Endothelial cell of hepatic sinusoid (primary cell): ENCODE results near the gene COL26A1.
"Not testable (repeated sequence)": the region's sequence is repeated elsewhere in the genome, so short reads cannot be mapped to it uniquely, and the experiment has no call there.

Source experiments
- in situ Hi-C: cut with HindIII; loops from 2 replicates; pipeline ENCODE4 v1.10.0; 2017; ENCODE audit warnings: low sequenced_read_pairs

Gene COL26A1

GRCh38 chr7:101589976-101590662 lies 227.4 kb downstream of the COL26A1 start:
- in situ Hi-C loops: no loop called here

- in situ Hi-C loops: no loop called here
Measured at GRCh38 chr7:101590663-101591435, 228.2 kb downstream of the COL26A1 start.

GRCh38 chr7:101591504-101591903 lies 228.8 kb downstream of the COL26A1 start:
- in situ Hi-C loops: no loop called here

GRCh38 chr7:101593556-101593955 lies 230.9 kb downstream of the COL26A1 start:
- in situ Hi-C loops: no loop called here

DNA sequence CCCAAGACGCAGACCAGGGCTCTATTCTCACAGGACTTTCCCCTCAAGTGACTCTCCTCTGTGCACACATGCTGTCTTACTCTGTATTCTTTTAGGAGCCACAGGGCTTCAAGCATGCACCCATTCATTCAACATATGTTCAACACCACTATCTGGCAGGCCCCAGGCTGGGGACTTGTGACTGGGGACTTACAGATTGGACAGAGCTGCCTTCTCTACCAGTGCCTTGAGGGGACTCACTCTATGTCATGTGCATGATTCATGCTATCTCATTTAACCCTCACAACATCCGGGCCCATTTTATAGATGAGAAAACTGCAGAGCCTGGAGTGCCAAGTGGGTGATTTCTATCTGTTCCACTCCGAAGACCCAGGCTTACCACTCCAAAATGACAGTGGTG lies 232.1 kb downstream of the COL26A1 start:
- in situ Hi-C loops: loop anchor here (5.0 kb wide), 1 partner anchor 37 kb away; no protein-coding TSS in a partner anchor

DNA sequence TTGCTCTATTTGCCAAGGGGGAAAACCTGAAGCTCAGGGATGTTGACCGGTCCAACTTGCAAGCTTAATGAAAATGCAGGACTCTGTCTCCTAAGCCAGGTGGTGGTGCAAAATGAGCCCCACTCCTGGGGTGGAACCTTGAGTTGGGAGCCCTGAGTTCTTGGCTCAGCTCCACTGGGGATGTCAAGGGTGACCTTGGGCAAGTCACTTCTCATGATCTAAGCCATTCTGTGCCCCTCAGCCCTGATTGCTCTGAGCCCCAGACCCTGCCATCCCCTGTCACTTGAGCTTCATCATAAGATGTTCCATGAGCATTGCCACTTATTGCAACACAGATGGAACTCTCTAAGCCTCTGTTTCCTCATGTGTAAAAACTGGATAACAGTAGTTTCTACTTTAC lies 232.6 kb downstream of the COL26A1 start:
- in situ Hi-C loops: loop anchor here (5.0 kb wide), 1 partner anchor 38 kb away; no protein-coding TSS in a partner anchor

- in situ Hi-C loops: loop anchor here (5.0 kb wide), 1 partner anchor 39 kb away; no protein-coding TSS in a partner anchor
Measured at GRCh38 chr7:101595766-101596537, 233.3 kb downstream of the COL26A1 start.

DNA sequence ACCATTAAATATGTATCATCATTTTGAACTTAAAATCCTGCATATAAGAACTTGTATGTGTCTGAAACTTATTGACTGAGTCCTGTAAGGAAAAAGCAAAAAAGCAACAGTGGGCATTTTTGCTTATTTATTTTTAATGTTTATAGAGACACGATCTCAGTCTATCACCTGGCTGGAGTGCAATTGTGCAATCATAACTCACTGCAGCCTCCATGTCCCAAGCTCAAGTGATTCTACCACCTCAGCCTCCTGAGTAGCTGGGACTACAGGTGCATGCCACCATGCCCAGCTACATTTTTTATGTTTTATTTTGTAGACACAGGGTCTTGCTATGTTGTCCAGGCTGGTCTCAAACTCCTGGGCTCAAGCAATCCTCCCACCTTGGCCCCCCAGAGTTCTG lies 234.2 kb downstream of the COL26A1 start:
- in situ Hi-C loops: loop anchor here (5.0 kb wide), 1 partner anchor 40 kb away; no protein-coding TSS in a partner anchor

DNA sequence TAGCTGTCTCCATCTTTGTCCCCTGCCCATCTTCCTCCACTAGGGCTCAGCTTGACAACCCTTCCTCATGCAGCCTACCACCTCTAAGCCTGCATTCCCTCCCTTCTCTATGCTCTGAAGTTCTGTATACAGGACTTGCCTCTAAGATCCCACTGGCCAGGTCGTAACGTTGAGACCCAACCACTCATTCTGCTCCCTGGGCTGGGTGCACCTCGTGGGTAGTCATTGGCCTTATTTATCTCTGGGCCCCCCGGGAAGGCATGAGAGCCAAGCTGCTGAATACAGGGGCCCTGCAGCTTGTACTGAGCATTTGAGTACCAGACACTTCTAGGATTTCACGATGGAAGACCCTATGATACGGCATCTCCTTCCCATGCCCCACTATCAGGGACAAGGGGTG lies 235.3 kb downstream of the COL26A1 start:
- in situ Hi-C loops: loop anchor here (5.0 kb wide), 1 partner anchor 41 kb away; no protein-coding TSS in a partner anchor

DNA sequence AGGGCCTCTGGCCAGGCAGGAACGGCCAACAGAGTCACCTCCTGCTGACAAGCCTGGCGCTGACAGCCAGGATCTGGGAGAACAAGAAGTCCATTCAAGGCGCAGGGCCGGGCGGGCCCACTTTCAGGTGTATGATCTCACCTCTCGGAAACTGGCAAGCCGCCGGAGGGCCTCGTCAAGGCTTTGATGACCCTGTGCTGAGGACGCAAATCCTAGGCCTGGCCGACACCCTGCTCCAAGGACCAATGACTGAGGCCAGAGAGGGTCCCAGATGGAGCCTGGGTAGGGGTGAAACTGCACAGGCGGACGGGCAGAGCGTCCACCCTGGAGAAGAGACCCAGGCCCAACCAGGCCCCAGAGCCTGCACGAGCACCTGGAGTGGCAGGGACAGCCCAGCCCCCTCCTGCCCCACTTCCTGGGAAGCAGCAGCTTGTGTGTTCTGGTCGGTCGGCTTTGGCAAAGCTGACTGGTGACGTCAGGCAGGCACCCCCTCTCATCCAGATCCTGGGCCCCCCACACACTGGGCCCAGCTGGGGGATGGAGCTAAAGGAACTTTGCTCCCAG lies 235.8 kb downstream of the COL26A1 start:
- in situ Hi-C loops: loop anchor here (5.0 kb wide), 1 partner anchor 41 kb away; no protein-coding TSS in a partner anchor

GRCh38 chr7:101598986-101599771 lies 236.5 kb downstream of the COL26A1 start:
- in situ Hi-C loops: loop anchor here (5.0 kb wide), 1 partner anchor 42 kb away; no protein-coding TSS in a partner anchor

- in situ Hi-C loops: loop anchor here (5.0 kb wide), 1 partner anchor 42 kb away; no protein-coding TSS in a partner anchor
Measured at GRCh38 chr7:101599787-101600186, 237.1 kb downstream of the COL26A1 start.

DNA sequence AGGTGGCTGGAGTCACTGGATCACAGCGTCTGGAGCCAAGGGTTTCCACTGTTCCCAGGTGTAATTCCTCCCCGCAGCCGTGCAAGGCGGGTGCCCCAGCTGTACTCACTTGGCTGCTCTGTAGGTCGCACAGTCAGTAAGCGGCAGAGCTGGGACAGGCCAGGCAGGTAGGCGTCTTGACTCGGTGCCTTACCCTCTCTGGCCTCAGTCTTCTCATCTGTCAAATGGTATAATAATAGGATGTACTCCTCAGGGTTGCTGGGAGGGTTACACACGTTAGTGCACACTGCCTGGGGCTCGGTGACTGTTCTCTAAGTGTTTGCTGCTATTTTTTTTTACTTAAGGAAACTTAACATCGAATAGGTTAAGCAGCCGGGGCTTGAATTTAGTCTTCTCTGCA lies 239.4 kb downstream of the COL26A1 start:
- in situ Hi-C loops: no loop called here

- in situ Hi-C loops: no loop called here
Measured at GRCh38 chr7:101602484-101603241, 240.0 kb downstream of the COL26A1 start.

GRCh38 chr7:101604331-101604933 lies 241.8 kb downstream of the COL26A1 start:
- in situ Hi-C loops: no loop called here

- in situ Hi-C loops: not testable (repeated sequence)
Measured at GRCh38 chr7:101604934-101605332, 242.3 kb downstream of the COL26A1 start.

DNA sequence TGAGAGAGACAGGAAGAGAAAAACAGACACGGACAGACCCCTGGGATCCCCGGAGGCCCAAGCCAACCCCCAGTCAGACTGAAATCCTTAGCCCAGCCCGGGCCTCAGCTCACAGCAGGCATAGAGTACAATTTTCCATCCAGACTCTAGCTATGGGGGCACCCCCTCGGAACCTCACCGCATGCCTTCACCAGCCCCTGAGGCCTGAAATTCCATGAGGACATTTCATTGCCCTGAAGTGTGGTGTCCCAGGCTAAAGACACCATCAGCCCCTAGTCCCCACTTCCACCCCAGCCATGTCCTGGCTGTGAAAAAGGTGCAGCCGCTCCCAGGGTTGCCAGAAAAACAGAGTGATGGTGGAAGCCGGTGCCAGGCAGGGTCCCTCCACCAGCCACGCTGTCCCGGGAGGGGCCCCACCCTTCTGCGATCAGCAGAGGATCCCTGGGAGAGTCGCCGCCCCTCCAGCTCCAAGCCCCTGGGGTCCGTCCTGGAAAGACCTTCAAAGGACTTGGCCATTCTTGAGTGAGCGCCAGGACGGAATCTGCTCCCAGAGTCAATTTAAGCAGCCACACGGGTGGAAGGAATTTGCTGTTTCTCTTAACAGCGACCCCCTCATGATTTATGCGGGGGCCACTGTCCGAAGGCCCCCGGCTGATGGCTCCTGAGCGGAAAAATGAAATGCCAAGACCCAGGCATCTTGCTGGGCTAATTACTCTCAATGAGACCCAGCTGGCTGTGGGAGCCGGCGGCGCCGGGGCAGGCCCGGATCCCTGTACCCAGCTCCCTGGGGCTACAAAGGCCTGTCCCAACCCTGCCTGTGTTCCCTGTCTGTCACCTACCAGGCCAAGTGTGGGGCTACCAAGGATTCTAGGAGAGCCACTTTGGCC lies 243.2 kb downstream of the COL26A1 start:
- in situ Hi-C loops: no loop called here

GRCh38 chr7:101606498-101606923 lies 243.8 kb downstream of the COL26A1 start:
- in situ Hi-C loops: no loop called here
